Measurements from ENCODE around the gene ZNF74.

ZNF74 gene

DNA sequence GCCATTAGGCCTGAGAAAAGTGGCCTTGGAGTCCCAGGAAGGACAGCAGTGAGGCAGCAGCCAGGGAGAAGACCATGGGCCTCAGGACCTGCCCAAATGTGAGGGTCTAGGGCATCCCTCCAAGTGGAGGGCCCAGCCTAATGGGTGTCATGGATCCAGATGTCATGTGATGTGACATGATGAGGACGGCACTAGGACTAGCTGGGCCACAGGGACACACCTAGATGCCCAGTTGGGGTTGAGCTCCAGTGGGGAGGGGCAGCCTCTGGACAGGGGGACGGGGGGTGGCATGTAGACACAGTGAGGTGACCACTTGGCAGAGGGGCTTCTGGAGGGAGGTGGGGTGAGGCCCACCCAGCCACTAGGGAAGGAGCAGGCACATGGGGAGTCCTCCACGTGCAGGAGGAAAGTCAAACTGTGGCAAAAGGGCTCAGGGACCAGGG is 38.3 kb downstream of the ZNF74 start:
- DNase-seq (ENCODE audit: low read depth, low spot score) = no peak

DNA sequence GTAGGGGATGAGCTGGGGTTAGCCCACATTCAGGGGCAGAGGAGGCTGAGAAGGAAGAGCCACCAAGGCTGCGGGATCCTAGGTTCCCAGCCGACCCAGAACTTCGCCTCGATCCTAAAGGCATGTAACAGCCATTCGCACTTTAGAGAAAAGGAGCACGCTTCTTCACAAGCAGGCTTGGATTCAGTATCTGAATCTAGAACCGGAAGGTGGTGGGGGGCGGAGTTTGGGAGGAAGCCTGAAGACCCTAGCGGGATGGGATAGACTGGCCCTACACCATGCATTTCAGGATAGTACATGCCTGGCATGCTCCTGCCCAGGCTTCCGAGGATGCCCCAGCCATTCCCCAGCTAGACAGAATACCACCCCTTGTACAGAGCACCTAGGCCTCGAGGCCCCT is 39.2 kb downstream of the ZNF74 start:
- DNase-seq (ENCODE audit: low read depth, low spot score) = no peak

DNA sequence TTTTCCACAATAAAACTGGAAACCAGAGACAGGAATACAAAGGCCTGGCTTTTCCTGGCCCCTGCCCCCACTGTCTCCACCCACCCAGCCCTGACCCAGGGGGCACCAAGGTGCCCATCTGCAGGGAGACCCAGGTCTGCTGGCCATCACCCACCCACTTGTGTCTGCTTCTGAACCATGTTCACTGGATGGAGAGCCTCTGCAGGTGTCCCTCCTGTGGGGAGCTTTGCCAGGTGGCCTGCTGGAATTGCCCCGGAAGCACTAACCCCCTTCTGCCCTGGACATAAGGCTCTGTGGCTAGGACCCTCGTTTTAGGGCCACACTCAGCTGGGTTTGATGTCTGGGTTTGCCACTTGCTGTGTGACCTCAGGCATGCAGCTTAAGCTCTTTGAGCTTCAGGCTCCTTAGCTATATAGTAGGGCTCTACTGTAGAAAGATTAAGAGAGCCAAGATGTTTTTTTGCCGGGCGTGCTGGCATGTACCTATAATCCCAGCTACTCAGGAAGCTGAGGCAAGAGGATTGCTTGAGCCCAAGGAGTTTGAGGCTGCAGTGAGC is 39.8 kb downstream of the ZNF74 start:
- no peak for DNase-seq (ENCODE audit: low read depth, low spot score)

DNA sequence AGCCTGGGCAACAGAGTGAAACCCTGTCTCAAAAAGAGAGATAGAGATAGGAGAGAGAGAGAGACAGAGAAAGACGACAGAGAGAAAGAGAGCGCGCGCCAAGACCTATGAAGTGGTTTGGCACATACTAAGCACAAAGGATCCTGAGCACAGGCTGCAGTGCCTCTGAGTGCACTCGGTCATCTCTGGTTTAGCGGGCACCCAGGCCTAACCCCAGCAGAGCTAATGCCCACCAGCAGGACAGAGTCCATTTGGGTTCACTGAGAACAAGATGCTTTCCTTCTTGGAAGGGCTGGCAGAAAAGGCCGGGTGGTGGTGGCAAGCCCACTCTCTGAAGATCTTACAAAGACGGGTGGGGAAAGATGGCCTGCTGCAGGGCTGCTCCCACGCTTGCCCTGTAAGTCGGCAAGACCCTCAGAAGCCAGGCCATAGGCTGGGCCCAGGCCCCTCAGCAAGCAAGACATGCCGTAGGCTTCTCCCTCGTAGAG is 40.4 kb downstream of the ZNF74 start:
- no peak for DNase-seq (ENCODE audit: low read depth, low spot score)

DNA sequence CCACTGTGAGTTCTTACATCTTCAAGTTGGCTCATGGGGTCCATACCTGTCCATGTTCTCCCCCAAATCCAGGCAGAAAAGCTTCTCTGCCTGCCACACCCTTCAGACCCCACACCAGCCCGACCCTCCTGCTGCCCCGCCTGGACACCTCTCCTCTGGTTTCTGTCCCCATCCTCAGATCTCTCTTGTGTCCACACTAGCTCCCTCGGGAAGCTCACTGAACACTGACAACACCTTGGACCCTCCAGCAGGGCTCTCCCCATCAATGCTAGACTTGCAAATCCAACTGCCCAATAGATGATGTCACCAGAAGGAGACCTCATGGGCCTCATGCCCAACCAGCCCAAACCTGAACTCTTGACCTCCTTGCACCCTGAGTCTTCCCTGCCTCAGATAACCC is 40.8 kb downstream of the ZNF74 start:
- no peak for DNase-seq (ENCODE audit: low read depth, low spot score)

DNA sequence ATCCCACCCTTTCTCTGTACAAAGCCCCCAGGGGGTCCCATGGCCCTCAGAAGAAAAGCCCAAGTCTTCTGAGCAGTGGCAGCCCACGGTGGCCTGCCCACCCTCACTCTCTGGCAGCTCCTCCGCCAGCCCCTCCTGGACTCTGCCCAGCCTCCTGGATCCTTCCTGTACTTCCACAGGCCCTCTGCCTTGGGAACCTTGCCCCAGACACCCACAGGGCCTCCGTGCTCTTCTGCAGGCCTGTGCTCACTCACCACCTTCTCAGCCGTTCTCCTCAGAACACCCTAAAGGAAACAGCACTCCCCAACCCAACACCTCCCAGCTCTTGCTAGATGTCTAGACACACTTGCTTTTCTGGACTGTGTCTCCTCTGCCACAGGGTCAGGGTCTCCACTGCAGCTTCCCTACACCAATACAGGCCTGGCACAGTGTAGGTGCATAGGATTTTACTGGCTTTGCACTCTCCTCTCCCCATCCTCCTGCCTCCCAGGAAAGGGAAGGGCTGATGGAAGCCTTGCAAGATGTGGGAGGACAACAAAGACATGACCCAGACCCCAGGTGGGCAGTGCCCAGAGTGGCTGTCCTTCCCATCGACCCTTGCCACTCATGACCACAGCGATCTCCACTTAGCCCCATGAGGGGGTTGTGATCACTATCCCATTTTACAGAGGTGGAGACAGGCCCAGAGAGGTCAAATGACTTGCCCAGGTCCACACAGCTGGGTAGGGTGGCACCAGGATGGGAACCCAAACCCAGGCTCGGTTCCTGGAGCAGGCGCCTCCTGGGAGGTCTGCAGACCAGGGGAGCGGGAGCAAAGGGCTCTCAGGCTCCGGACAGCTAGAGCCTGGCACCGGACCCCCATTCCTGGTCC is 41.7 kb downstream of the ZNF74 start:
- DNase-seq (ENCODE audit: low read depth, low spot score) = no peak

DNA sequence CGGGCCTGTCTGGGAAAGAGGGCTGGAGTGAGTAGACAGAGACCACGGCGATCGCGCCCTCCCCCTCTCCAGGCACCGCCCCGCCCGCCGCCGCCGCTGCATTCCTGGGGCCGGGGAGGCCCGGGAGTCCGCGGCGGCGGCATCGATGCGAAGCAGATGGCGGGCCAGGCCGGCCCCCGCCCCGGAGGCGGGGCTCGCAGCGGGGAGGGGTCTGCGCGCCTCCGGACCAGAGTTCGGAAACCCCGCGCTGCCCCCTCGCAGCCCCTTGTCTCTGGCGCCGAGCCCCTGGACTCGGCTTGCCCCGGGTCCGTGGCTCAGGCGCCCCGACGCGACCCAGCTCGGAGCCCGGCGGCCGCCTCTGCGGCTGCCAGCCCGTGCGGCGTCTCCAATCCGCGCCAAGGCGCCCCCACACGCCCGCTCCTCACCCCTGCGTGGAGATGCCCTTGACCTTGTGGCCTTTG is 42.4 kb downstream of the ZNF74 start:
- DNase-seq (ENCODE audit: low read depth, low spot score) = no peak

DNA sequence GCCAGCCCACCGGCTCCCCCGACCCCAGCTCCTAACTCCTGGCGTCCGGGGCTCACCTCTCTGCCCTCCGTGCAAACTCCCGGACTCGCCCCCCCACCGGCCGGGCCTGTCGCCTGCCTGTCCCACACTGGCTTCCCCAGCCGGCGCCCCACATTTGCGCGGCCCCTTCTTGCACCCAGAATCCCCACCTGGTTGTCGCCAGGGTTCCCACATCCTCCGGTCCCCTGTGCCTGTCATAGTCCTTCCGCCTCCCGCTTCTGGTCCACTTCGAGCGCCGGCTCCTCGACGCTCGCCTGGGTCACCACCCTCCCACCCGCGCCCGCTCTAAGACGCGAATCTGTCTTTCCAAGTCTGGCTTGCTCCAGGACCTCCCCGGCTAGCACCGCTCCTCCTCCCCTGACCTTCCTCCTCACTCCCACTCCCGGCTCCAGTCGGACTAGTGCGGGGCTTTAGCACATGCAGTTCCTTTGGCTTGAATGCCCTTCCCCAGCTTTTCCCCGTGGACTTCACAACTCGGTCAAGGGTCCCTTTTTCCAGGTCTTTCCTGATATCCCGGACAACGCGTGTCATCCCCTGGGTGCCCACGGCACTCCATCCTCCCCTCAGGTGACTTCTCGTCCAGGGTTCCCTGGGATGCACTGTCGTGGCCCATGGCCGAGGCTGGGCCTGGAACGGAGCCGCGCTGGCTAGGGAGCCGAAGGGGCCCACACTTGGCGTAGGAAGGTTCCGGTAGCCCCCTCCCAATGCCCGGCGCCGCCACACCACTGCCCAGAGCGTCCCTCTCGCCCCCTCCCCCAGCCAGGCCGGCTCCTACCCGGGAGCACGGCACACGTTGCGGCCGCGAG is 43.0 kb downstream of the ZNF74 start:
- no peak for DNase-seq (ENCODE audit: low read depth, low spot score)

DNA sequence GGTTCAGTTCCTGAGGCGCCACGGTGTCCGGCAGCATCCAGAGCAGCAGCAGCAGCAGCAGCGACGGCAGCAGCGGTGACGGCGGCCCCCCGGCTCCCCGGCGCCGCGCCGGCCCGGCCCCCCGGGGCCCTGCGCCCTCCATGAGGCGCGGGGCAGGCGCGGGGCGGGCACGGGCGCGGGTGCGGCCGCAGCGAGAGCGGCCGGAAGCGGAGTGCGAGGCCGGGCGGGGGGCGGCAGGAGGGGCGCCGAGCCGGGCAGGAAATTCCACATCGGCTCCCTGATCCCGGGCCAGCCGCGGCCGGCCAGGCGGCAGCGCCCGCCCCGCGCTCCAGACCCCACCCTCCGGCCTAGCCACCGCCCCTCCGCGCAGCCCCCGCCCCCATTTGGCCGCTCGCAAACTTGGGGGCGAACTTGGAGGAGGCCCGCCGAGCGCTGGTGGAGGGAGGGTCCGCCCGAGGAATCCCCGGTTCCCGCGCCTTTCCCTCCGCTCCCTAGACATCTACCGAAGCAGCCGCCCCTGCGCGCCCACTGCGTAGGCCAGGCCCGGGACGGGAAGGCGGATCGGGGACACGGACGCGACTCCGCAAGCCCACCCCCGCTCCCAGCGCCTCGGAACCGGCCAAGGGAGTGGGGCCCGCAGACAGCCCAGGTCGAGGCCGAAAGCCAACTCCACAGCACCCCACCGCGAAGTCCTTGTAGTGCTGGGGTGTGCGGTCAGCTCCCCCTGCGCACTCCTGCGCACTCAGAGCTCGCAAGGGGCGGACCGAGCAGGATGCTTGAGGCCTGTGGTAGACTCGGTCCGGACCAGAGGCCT is 43.9 kb downstream of the ZNF74 start, which contains the start of gene SCARF2:
Gene SCARF2 (minus strand): TSS at position 213 of the 814 bp plus-strand sequence. CDS start 71 bp downstream, at position 142.
- DNase-seq (ENCODE audit: low read depth, low spot score) = no peak

DNA sequence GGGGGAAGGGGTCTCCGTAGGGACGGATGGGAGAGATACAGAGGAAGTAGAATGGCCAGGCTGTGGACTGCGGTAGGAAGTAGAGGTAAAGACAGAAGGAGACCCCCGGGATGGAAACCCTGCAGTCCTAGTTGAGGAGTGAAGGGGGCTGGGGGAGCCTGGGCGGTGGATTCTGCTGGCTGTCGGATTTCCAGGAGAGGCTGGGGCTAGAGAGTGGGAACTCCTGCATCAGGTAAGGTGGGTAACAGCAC is 44.4 kb downstream of the ZNF74 start:
- DNase-seq (ENCODE audit: low read depth, low spot score) = no peak

DNA sequence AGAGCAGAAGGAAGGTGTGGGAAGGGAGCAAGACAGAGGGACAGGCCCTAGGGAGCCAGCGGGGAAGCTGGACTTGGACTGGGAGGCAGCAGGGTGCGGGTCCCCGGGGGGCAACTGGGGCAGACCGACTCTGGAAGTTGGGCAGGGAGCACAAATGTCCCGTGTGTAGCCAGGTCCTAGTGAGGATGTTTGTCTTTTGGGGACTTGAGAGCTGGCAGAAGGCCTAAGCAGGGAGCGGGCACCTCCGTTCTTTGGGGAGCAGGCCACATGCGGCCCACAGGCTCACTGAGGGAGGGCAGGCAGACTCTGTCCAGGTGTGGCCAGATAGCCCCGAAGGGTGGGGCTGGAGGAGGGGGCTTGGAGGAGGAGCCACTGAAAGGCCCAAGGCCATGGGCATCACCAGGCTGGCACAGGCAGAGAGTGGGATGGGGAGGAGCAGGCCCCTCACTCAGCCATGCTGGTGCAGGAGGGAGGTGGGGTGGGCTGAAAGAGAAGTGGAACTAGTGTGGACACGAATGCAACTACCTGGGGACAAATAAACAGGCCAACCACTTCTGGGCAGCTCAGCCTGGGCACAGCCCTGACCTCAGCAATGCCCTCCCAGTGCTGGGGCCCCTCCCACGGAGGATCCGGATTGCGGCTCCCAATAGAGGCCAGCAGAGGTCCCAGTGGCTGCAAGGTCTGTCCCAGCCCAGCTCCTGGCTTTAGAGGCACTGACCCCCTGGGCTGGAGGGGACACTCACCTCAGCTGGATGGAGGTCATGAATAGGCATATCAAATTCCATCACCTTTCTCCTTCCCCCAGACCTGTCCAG is 44.9 kb downstream of the ZNF74 start:
- no peak for DNase-seq (ENCODE audit: low read depth, low spot score)

DNA sequence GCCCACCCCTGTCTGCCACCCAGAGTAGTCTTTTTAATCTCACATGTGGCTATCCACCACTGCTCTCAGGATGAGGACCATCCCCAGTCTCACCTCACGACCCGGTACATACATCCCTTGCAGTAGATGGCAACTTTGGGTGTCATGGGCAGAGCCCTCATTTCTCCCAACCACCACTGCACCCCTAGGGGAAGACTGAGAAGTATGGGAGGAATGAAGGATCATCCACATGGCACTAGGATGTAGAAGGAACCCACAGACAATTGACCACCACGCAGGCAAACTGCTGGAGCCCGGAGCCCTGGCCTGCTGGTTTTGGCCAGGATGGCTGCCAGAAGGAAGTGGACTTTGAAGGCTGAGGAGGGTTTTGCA is 45.6 kb downstream of the ZNF74 start:
- no peak for DNase-seq (ENCODE audit: low read depth, low spot score)

DNA sequence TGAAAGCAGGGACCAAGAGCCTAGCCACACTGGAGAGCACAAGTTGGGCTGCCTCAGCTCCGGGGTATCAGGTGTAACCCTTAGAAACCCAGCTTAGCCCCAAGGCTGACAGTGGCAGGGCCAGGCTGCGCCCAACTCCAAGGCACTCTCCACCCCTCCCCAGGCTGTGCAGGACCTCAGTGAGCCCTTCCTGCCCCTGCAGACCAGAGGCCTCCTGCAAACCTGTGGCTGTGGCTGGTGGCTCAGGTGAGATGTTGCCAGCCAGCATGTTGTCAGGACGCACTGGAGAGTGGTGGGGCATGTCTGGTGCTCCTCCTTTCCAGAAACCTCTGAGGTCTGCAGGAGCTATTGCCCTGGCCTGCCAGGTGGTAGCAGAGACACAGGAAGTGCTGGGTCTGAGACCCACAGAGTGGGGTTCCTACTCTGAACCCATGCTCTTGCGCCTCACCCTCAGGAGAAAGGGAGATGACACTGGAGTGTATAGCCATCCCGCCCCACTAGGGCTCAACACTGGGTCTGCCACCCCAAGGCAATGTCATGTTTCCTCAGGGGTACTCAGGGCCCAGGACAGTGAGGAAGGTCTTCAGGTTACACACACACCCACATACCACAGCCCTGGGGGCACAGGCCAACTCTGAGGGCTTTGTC is 46.1 kb downstream of the ZNF74 start:
- DNase-seq (ENCODE audit: low read depth, low spot score) = no peak

DNA sequence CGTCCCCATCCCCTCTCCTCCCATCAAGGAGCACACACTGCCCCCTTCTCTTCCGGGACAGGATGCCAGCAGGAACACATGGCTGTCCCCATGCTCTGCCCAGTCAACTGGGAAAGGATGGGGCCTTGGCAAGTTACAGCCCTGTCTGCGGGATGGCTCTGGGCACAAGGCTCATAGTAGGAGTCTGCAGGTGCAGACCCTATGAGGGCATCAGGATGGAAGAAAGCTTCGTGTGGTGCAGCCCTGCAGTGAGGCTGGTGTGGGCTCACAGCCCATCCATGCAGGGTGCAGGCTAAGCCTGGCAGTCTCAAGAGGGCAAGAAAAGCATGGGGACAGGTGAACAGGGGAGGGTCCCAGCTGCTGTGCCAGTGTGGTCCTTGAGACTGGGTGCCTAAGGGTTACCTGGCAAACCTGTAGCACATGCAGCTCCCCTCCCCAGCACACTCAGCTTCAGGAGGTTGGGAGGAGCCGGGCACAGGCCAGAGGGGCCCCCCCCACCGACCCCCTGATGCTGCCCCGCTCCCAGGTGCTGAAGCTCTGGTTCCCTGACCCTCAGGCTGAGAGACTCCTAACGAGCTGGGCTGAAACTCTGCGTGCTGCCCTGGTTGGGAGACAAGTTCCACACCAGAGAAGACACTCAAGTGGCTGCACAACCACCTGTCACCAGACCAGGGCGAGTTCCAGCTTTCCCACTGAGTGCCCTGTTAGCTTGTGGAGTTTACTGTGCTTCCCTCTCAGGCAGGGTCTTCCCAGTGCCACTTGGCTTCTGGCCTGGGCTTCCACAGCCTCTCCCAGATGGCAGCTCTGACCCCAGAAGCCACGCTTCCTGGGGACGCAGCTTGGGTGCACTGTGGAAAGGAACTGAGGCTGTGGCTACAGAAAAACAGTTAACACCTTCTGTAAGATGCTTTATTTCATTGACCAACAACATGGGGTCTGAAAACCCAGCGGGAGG is 47.0 kb downstream of the ZNF74 start:
- DNase-seq (ENCODE audit: low read depth, low spot score) = no peak

DNA sequence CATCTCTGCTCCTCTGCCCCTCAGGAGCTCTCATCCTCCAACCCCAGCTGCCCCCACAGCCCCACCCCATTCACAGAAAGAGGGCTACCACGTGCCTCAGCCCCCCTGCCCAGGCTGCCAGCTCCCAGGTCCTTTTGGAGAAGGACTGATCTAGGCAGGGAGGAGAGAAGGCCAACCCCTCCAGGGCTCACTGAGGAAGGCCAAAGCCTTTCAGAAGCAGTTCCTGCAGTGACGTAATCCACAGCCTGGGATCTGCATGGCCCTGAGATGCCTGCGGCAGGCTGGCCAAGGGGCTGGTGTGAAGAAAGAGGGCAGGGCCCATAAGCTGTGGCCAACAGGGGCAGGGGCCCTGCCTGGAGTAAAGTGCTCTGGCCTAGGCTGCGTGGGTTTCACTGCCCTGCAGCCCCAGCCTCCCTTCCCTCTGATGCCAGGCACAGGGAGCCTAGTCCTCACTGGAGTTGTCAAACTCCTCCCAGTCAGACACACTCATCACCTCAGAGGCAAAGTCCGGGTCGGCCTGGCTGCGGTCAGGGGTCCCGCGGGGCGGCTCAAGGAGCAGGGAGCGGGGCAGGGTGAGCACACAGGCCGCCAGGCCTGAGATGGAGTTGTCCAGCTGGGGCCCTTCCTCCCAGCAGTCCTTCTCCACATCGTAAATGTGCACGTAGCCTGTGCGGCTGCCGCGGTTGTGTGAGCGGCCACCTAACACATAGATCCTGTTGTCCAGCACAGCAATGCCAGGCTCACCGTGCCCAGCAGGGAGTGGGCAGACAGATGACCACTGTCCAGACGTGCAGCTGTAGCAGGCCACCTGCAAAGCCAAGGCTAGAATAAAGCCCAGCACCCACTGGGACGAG is 47.9 kb downstream of the ZNF74 start:
- DNase-seq (ENCODE audit: low read depth, low spot score) = no peak

DNA sequence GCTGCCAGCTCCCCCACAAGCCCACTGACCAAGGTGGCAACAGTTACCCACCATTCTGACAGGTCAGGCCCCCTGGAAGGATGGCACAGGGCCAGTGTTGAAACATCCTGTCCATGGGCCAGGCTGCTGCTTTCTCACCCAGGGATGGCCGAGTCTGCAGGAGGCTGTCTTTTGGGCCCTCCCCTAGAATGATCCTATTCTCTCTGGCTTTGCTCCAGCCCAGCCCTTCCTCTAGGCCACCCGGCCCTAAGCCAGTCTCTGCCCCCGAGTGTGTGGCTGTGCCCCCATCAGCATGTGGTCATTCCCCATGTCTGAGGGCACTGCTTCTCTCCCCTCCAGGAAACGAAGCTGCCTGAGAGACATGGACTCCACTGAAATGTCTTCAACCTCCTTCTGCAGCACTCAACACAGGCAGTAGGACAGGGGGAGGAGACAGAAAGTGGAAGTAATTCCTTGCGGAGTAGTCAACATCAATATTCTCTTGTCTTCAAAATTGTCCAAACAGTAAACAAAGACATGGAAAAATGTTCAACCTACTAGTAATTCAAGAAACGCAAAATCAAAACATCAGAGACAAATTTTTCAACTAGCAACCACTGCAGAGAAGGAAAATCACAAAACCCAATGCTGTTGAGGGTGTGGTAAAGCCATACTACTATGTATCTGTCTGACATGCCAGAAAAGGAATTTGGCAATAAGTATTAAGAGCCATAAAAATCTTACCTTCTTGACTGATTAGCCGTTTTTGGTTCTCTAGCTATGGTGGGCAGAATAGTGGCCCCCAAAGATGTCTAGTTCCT is 48.7 kb downstream of the ZNF74 start:
- no peak for DNase-seq (ENCODE audit: low read depth, low spot score)

DNA sequence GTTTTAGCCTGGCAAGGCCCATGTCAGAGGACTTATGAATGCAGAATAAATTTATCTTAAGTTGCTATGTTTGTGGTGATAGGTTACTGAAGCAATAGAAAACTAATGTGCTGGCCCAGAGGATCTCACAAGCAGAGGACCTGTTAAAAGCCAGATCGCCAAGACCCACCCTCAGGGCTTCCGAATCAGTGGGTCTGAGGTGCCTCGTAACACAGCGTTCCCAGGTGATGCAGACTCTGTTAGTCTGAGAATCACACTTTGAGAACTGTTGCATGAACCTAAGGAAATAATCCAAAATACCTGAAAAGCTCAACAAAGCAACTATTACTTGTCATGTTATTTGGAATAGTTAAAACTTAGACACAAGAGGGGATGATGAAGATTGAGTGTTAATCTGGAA is 50.4 kb downstream of the ZNF74 start:
- no peak for DNase-seq (ENCODE audit: low read depth, low spot score)

All from activated CD4-positive, CD25-positive, alpha-beta regulatory T cell treated with anti-CD3 and anti-CD28 coated beads, Interleukin-2, amount 50 U/mL, for 16 hours (primary cell).